ENCODE measurements around the gene THYN1. TPM values are rescaled to one million over a fixed set of nuclear protein-coding genes. Genes with fewer than 3 reads are reported as not detected.
"Not testable (repeated sequence)": the region's sequence is repeated elsewhere in the genome, so short reads cannot be mapped to it uniquely, and the experiment has no call there.

THYN1 gene
- total RNA-seq, 4 donors from 2014 or later = 37.8 to 62.7 (median 52.3) TPM

- Histone ChIP-seq H3K4me1 (peaks cover 0 to 2% (median 0%) of the 10 kb centered on the region in 4 donors), H3K36me3 (no peaks in the 10 kb centered on the region), H3K27ac (no peak overlapping the region), H3K27me3 (peaks cover 0 to 4% of the 10 kb centered on the region in 2 donors), H3K4me3 (no peak overlapping the region), H3K9me3 (peaks cover 0 to 5% (median 1%) of the 10 kb centered on the region in 4 donors)
- DNase-seq = no peak
- no peak for TF ChIP-seq POLR2A (IDR thresholded peaks at IDR 0.05)
- TF ChIP-seq, protein P1, sequence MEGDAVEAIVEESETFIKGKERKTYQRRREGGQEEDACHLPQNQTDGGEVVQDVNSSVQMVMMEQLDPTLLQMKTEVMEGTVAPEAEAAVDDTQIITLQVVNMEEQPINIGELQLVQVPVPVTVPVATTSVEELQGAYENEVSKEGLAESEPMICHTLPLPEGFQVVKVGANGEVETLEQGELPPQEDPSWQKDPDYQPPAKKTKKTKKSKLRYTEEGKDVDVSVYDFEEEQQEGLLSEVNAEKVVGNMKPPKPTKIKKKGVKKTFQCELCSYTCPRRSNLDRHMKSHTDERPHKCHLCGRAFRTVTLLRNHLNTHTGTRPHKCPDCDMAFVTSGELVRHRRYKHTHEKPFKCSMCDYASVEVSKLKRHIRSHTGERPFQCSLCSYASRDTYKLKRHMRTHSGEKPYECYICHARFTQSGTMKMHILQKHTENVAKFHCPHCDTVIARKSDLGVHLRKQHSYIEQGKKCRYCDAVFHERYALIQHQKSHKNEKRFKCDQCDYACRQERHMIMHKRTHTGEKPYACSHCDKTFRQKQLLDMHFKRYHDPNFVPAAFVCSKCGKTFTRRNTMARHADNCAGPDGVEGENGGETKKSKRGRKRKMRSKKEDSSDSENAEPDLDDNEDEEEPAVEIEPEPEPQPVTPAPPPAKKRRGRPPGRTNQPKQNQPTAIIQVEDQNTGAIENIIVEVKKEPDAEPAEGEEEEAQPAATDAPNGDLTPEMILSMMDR (IDR thresholded peaks at IDR 0.05) = no peak
Observed at GRCh38 chr11:134282121-134283045, 29.2 kb upstream of the THYN1 start.

DNA sequence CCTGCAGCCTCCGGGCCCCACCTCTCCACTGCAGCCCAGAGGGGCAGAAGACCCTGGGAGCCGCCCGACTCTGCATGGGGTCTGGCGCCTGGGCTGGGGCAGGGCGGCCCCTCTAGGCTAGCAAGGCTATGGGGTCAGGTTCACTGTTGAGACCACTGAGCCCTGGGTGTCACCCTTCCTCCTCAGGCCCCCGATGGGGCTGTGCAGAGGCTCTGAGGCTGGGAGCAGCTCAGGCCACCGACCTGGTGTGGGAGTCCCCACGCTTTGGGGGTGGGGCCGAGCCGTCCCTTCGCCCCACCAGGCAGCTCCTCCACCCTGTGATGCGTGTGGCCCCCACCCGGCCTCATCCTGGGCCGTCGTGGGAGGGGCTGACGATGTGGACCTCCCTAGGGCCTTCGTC, 28.5 kb upstream of the THYN1 start:
- not testable (repeated sequence) for H3K27ac ChIP-seq, H3K9me3 ChIP-seq, DNase-seq, H3K36me3 ChIP-seq, H3K4me3 ChIP-seq, H3K4me1 ChIP-seq
- H3K27me3 ChIP-seq = peaks cover 0 to 12% of the 10 kb centered on the region in 2 donors

DNA sequence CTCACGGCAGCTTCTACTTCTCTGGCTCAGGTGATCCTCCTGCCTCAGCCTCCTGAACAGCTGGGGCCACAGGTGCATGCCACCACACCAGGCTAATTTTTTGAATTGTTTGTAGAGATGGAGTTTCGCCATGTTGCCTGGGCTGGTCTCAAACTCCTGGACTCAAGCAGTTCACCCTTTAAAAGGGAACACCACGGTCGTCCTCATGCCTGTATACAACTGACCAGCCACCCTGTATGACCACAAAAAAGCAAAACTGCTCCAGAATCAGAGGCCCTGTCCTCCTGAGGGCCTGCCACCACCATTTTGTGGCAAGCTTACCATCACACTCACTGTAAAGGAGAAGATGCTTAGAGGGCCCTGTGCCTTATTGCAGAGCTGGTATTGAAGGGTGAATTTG, 25.2 kb upstream of the THYN1 start:
- Histone ChIP-seq H3K4me1 (peaks cover 0 to 18% (median 11%) of the 10 kb centered on the region in 4 donors), H3K9me3 (peaks cover 0 to 5% (median 1%) of the 10 kb centered on the region in 4 donors), H3K27me3 (peaks cover 0 to 29% of the 10 kb centered on the region in 2 donors), H3K27ac (no peak overlapping the region), H3K36me3 (no peaks in the 10 kb centered on the region), H3K4me3 (no peak overlapping the region)
- peak in 1 of 3 donors; percentile 4 for DNase-seq
- TF ChIP-seq, protein P1 (IDR thresholded peaks at IDR 0.05) = no peak
- no peak for TF ChIP-seq POLR2A (IDR thresholded peaks at IDR 0.05)

DNA sequence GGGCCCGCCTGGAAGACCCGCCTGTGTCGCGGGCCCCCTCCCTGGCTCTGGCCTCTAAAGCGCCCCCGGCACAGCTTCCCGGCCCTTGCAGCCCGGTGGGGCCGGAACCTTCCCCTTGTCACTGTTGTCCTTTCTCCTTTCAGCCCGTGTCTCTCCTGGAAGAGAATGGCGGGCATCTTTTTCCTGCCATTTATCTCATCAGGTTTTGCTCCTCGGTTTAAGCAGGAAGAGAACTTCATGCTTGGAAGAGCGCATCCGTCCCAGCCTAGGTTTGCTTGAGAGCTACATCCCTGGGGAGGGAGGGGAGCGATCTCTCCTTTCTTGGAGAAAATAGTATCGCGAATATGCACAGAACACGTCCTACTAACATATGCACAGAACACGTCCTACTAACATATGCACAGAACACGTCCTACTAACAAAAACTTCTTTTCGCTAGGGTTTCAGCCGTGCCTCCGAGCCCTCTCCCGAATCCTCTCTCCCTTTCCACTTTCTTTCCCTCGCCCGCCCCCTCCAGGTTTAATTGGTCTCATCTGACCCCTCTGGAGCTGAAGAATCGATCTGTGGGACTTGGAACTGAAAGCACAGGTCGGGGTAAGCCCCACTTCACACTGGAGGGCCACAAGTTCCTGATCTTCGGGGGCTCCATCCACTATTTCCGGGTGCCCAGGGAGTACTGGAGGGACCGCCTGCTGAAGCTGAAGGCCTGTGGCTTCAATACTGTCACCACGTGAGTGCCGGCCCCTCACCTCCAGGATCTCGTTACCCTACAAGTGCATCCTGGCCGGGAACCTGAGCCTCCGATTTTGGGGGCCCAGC, 24.2 kb upstream of the THYN1 start:
- H3K9me3 ChIP-seq = peaks cover 0 to 5% (median 1%) of the 10 kb centered on the region in 4 donors
- peaks cover 0 to 18% (median 11%) of the 10 kb centered on the region in 4 donors for H3K4me1 ChIP-seq
- H3K36me3 ChIP-seq = no peaks in the 10 kb centered on the region
- peak overlapping the region in 2 of 4 donors; percentile 39 to 43 for H3K4me3 ChIP-seq
- DNase-seq = peak in 1 of 3 donors; percentile 41
- TF ChIP-seq POLR2A (IDR thresholded peaks at IDR 0.05) = no peak
- TF ChIP-seq, protein P1 (IDR thresholded peaks at IDR 0.05) = no peak
- no peak overlapping the region for H3K27ac ChIP-seq
- peaks cover 0 to 36% of the 10 kb centered on the region in 2 donors for H3K27me3 ChIP-seq

DNA sequence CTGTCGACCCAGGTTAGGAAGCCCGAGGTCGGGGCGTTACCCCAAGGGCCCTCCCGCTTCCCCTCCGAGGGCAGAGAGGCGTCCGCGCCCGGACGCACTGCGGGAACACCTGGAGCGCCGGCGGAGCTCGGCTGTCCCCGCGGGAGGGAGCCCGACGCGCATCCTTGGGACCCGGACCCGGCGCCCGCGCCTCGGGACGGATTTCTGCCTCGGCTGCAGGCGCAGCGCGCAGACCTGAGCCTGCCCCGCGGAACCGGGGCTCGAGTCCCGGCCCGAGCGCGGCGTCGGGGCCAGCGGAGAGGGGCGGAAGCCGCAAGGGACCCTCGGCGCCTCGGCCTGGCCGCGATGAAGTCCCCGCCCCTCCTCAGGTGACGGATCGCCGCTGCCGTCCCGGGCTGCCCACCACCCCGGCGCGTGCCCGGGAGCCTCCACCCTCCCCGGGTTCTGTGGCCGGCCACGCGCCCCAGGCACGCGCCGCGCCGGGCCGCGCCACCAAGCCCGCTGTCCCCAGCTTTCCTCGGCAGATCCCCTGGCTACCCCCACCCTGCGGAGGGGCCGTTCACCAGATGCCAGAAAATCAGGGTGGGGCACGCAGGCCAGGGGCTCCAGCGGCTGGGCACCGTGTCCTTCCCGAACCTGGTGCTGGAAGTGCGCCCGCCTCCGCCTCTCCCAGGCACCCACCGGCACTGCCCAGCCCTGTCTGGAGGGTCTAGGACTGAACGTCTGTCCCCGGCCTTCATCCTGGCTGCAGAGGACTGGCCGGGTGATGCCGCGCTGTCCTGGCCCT, 23.4 kb upstream of the THYN1 start:
- H3K4me3 ChIP-seq = peak overlapping the region; percentile 26 to 44 (median 41)
- H3K4me1 ChIP-seq = peaks cover 0 to 18% (median 11%) of the 10 kb centered on the region in 4 donors
- DNase-seq = peak in 1 of 3 donors; percentile 37
- H3K36me3 ChIP-seq = no peaks in the 10 kb centered on the region
- H3K9me3 ChIP-seq = peaks cover 0 to 5% (median 1%) of the 10 kb centered on the region in 4 donors
- TF ChIP-seq, protein P1 (IDR thresholded peaks at IDR 0.05) = no peak
- no peak for TF ChIP-seq POLR2A (IDR thresholded peaks at IDR 0.05)
- peaks cover 0 to 36% of the 10 kb centered on the region in 2 donors for H3K27me3 ChIP-seq
- H3K27ac ChIP-seq = no peak overlapping the region

Data from Peyer's patch (tissue), 4 donors.